Ascending aorta (tissue), 2 donors: ENCODE results near the gene PTPRG. TPM values are rescaled to one million over a fixed set of nuclear protein-coding genes. Genes with fewer than 3 reads are reported as not detected.
A peak's percentile ranks its signal among the peaks of the same experiment; 100 is the strongest.

Experiments used
- DNase-seq, 2 donors: peaks; one replicate each; pipeline ENCODE4 v3.0.0-alpha.2; 2019; ENCODE audit warnings: low spot score in 2 of 2
- H3K27ac ChIP-seq, 2 donors: fragments of 200-600 bp; sonication (generic); one replicate each; pipeline ENCODE4 v1.5.1; 2016 to 2017; ENCODE audit warnings: mild to moderate bottlenecking in 1 of 2
- H3K27me3 ChIP-seq: fragments of 200-600 bp; sonication (generic); one replicate; pipeline ENCODE4 v1.5.1; 2017
- H3K36me3 ChIP-seq, 2 donors: fragments of 200-600 bp; sonication (generic); one replicate each; pipeline ENCODE4 v1.5.1; 2016
- H3K4me1 ChIP-seq, 2 donors: fragments of 200-600 bp; sonication (generic); one replicate each; pipeline ENCODE4 v1.5.1; 2016 to 2017; ENCODE audit warnings: mild to moderate bottlenecking in 1 of 2
- H3K4me3 ChIP-seq, 2 donors: fragments of 200-600 bp; sonication (generic); one replicate each; pipeline ENCODE4 v1.5.1; 2016 to 2017; ENCODE audit warnings: mild to moderate bottlenecking in 1 of 2
- H3K9me3 ChIP-seq, 2 donors: fragments of 200-600 bp; sonication (generic); one replicate each; pipeline ENCODE4 v1.5.1; 2016
- intact Hi-C: fragments of 100-400 bp; cut with DNase I; formaldehyde crosslinking; loops from one replicate; pipeline ENCODE4 v1.15.1; 2023
- total RNA-seq: library from RNA; depleted of rRNA; stranded (reverse); fragments of >200 nt; gene quantifications from one replicate; pipeline ENCODE4 v1.1.0, GENCODE V29; 2016
- TF ChIP-seq, protein P1 (sequence below), 3 experiments: fragments of 200-600 bp in 2 of 3; fragments of 450-650 bp in 1 of 3; sonication (generic) in 2 of 3; IDR thresholded peaks; one replicate each; pipeline ENCODE4 v1.5.1; 2016 to 2019; ENCODE audit warnings: antibody characterized with exemption in 3 of 3, mild to moderate bottlenecking in 1 of 3, moderate library complexity in 1 of 3

PTPRG gene
- total RNA-seq, 1 donor from 2014 or later: 129 TPM

- H3K4me1 ChIP-seq: peaks cover 15 to 35% of the 10 kb centered on the region in 2 donors
- intact Hi-C loops: no loop called here
Measured at GRCh38 chr3:61828880-61829721, 267.7 kb downstream of the PTPRG start.

GRCh38 chr3:61829722-61830350, 268.5 kb downstream of the PTPRG start:
- TF ChIP-seq, protein P1, sequence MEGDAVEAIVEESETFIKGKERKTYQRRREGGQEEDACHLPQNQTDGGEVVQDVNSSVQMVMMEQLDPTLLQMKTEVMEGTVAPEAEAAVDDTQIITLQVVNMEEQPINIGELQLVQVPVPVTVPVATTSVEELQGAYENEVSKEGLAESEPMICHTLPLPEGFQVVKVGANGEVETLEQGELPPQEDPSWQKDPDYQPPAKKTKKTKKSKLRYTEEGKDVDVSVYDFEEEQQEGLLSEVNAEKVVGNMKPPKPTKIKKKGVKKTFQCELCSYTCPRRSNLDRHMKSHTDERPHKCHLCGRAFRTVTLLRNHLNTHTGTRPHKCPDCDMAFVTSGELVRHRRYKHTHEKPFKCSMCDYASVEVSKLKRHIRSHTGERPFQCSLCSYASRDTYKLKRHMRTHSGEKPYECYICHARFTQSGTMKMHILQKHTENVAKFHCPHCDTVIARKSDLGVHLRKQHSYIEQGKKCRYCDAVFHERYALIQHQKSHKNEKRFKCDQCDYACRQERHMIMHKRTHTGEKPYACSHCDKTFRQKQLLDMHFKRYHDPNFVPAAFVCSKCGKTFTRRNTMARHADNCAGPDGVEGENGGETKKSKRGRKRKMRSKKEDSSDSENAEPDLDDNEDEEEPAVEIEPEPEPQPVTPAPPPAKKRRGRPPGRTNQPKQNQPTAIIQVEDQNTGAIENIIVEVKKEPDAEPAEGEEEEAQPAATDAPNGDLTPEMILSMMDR (IDR thresholded peaks at IDR 0.05): peak in 2 of 3 experiments; percentile 8 to 12
- Histone ChIP-seq H3K4me3 (no peak overlapping the region), H3K4me1 (peaks cover 15 to 35% of the 10 kb centered on the region in 2 donors), H3K27me3 (no peaks in the 10 kb centered on the region), H3K36me3 (no peaks in the 10 kb centered on the region), H3K27ac (peak overlapping the region; percentile 83 to 93), H3K9me3 (no peaks in the 10 kb centered on the region)
- no peak for DNase-seq
- intact Hi-C loops: no loop called here

More at GRCh38 chr3:61828880-61829721, 267.7 kb downstream of the PTPRG start:
- Histone ChIP-seq H3K27ac (peak overlapping the region; percentile 83 to 93), H3K27me3 (no peaks in the 10 kb centered on the region), H3K9me3 (no peaks in the 10 kb centered on the region), H3K4me3 (no peak overlapping the region), H3K36me3 (no peaks in the 10 kb centered on the region)
- no peak for DNase-seq
- TF ChIP-seq, protein P1 (IDR thresholded peaks at IDR 0.05): no peak

GRCh38 chr3:61831973-61832372, 270.6 kb downstream of the PTPRG start:
- intact Hi-C loops: no loop called here
- H3K9me3 ChIP-seq: no peaks in the 10 kb centered on the region
- DNase-seq: no peak
- no peak overlapping the region for H3K27ac ChIP-seq
- peaks cover 15 to 32% of the 10 kb centered on the region in 2 donors for H3K4me1 ChIP-seq
- no peaks in the 10 kb centered on the region for H3K36me3 ChIP-seq
- TF ChIP-seq, protein P1 (IDR thresholded peaks at IDR 0.05): no peak
- H3K4me3 ChIP-seq: no peak overlapping the region
- no peaks in the 10 kb centered on the region for H3K27me3 ChIP-seq

DNA sequence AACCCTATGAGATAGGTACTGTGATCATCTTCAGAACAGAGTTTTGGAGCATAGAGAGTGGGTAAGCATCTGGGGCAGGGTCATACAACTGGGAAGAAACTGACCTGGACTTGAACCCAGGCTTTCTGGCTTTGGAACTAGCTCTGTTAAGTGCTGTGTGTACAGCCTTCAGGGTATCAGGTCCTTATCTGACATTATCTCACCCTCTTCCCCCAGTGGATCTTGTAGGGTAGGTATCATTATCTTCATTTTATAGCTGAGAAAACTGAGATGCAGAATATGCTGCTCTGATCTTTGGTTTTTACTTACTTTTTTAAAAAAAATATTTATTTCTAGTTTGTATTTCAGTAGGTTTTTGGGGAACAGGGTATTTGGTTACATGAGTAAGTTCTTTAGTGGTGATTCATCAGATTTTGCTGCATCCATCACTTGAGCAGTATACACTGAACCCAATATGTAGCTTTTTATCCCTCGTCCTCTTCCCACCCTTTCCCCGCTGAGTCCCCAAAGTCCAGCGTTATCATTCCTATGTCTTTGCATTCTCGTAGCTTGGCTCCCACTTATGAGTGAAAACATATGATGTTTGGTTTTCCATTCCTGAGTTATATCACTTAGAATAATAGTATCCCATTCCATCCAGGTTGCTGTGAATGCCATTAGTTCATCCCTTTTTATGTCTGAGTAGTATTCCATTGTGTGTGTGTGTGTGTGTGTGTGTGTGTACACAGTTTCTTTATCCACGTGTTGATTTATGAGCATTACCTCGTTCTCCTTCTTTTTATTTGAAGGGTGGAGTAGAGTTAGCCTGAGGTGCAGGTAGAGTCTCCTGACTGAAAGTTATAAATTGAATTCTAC, 271.2 kb downstream of the PTPRG start:
- peaks cover 15 to 27% of the 10 kb centered on the region in 2 donors for H3K4me1 ChIP-seq
- H3K4me3 ChIP-seq: no peak overlapping the region
- no peak for DNase-seq
- no peaks in the 10 kb centered on the region for H3K9me3 ChIP-seq
- TF ChIP-seq, protein P1 (IDR thresholded peaks at IDR 0.05): no peak
- no peaks in the 10 kb centered on the region for H3K27me3 ChIP-seq
- intact Hi-C loops: no loop called here
- no peaks in the 10 kb centered on the region for H3K36me3 ChIP-seq
- no peak overlapping the region for H3K27ac ChIP-seq

DNA sequence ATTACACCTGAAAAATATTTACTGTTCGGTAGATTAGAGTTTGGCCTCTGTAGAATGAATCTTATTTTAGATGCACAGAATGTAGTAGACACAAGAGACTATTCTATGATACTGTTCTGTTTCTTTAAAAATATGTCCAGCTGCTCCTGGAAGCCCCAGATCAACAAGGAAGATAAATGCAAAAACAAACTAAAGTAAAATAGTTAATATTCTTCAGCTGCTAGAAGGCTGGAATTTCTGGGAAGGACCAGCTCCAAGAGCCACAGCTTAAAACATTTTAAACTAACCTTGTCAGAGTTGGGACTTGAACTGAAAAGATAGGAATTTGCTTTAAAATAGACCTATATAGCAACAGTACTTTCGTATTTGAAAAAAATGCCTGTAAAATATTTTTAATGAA, 277.9 kb downstream of the PTPRG start:
- Histone ChIP-seq H3K9me3 (no peaks in the 10 kb centered on the region), H3K27me3 (no peaks in the 10 kb centered on the region), H3K4me1 (peaks cover 0 to 24% of the 10 kb centered on the region in 2 donors), H3K4me3 (no peak overlapping the region), H3K36me3 (no peaks in the 10 kb centered on the region), H3K27ac (peak overlapping the region; percentile 13 to 43)
- no peak for DNase-seq
- intact Hi-C loops: no loop called here
- TF ChIP-seq, protein P1 (IDR thresholded peaks at IDR 0.05): no peak
